ENCODE measurements around the gene HS3ST3A1. TPM values are rescaled to one million over a fixed set of nuclear protein-coding genes. Genes with fewer than 3 reads are reported as not detected.

The HS3ST3A1 gene
- total and polyA plus RNA-seq, 2 experiments from 2014 or later, result 5.4 to 24.1 TPM

- no peak overlapping the region for H3K4me2 ChIP-seq
- DNase-seq (ENCODE audit: low spot score), result no peak
- H3K27me3 Mint-ChIP-seq (ENCODE audit: insufficient read depth, low read depth, poor library complexity), result no peaks in the 10 kb centered on the region
- no peak overlapping the region for H3K27ac ChIP-seq (ENCODE audit: low read depth)
- ATAC-seq, result no peak
- peaks cover 14% of the 10 kb centered on the region; the same call in 2 of the 3 replicates for H3K36me3 Mint-ChIP-seq (ENCODE audit: low read depth)
- no peak overlapping the region for H3K4me3 ChIP-seq
- H3K9me3 Mint-ChIP-seq, result no peaks in the 10 kb centered on the region; the same call in 2 of the 3 replicates
- H2AFZ ChIP-seq, result no peak overlapping the region
- no peak for TF ChIP-seq JUNB (IDR thresholded peaks at IDR 0.05; ENCODE audit: unreplicated experiment)
- TF ChIP-seq CREB1 (CRISPR knock-in tag; IDR thresholded peaks at IDR 0.05; ENCODE audit: low read depth), result no peak
- TF ChIP-seq ZNF331 (CRISPR knock-in tag; IDR thresholded peaks at IDR 0.05; ENCODE audit: low read depth), result peak; percentile 49; the same call in 1 of the 2 replicates
- TF ChIP-seq NANOG (IDR thresholded peaks at IDR 0.05; ENCODE audit: borderline replicate concordance), result no peak
- no peaks in the 10 kb centered on the region; the same call in 1 of the 2 replicates for H3K4me1 ChIP-seq (ENCODE audit: insufficient read depth)
- peaks cover 10% of the 10 kb centered on the region for H3K9me2 ChIP-seq (ENCODE audit: insufficient read depth)
- H3K27me3 ChIP-seq (ENCODE audit: insufficient read depth), result no peaks in the 10 kb centered on the region
- H3F3A ChIP-seq (replicated peaks; ENCODE audit: low read depth), result no peaks in the 10 kb centered on the region
- H3K27ac Mint-ChIP-seq, result no peak overlapping the region
- no peaks in the 10 kb centered on the region for H3K4me1 Mint-ChIP-seq
- H3K4me3 Mint-ChIP-seq, result no peak overlapping the region
- H3K36me3 ChIP-seq (ENCODE audit: insufficient read depth), result peaks cover 9% of the 10 kb centered on the region; the same call in 1 of the 2 replicates
- H4K20me1 ChIP-seq (replicated peaks; ENCODE audit: insufficient read depth), result no peaks in the 10 kb centered on the region
- no peaks in the 10 kb centered on the region for H3K79me2 ChIP-seq (replicated peaks; ENCODE audit: insufficient read depth)
These were observed 62.8 kb downstream of the HS3ST3A1 start for GRCh38 chr17:13538841-13539411.

GRCh38 chr17:13537871-13538643 lies 63.7 kb downstream of the HS3ST3A1 start:
- H3K36me3 ChIP-seq (ENCODE audit: insufficient read depth), result peaks cover 9% of the 10 kb centered on the region; the same call in 1 of the 2 replicates
- no peaks in the 10 kb centered on the region for H3K27me3 ChIP-seq (ENCODE audit: insufficient read depth)
- H3K27me3 Mint-ChIP-seq (ENCODE audit: insufficient read depth, low read depth, poor library complexity), result no peaks in the 10 kb centered on the region
- DNase-seq (ENCODE audit: low spot score) (no peak), ATAC-seq (no peak)
- TF ChIP-seq ZNF114 (CRISPR knock-in tag; IDR thresholded peaks at IDR 0.05) (no peak), CREB1 (CRISPR knock-in tag; IDR thresholded peaks at IDR 0.05; ENCODE audit: low read depth) (no peak), NANOG (IDR thresholded peaks at IDR 0.05; ENCODE audit: borderline replicate concordance) (no peak), REST (IDR thresholded peaks at IDR 0.05; ENCODE audit: unreplicated experiment) (no peak), EZH2 (IDR thresholded peaks at IDR 0.05; ENCODE audit: low read depth, unreplicated experiment) (no peak)
- H3K4me3 Mint-ChIP-seq, result no peak overlapping the region
- peaks cover 14% of the 10 kb centered on the region; the same call in 2 of the 3 replicates for H3K36me3 Mint-ChIP-seq (ENCODE audit: low read depth)
- H3K4me2 ChIP-seq, result no peak overlapping the region
- no peak overlapping the region for H3K4me3 ChIP-seq
- no peak overlapping the region for H3K27ac Mint-ChIP-seq
- no peaks in the 10 kb centered on the region for H3K4me1 Mint-ChIP-seq
- H3K4me1 ChIP-seq (ENCODE audit: insufficient read depth), result no peaks in the 10 kb centered on the region; the same call in 1 of the 2 replicates
- peaks cover 10% of the 10 kb centered on the region for H3K9me2 ChIP-seq (ENCODE audit: insufficient read depth)
- no peak overlapping the region for H3K27ac ChIP-seq (ENCODE audit: low read depth)
- H4K20me1 ChIP-seq (replicated peaks; ENCODE audit: insufficient read depth), result no peaks in the 10 kb centered on the region
- H2AFZ ChIP-seq, result no peak overlapping the region
- no peaks in the 10 kb centered on the region for H3F3A ChIP-seq (replicated peaks; ENCODE audit: low read depth)
- no peaks in the 10 kb centered on the region; the same call in 2 of the 3 replicates for H3K9me3 Mint-ChIP-seq
- H3K79me2 ChIP-seq (replicated peaks; ENCODE audit: insufficient read depth), result no peaks in the 10 kb centered on the region
